Activated CD4-positive, alpha-beta T cell treated with anti-CD3 and anti-CD28 coated beads for 4 hours (primary cell): ENCODE results near the gene NT5DC3.

ENCODE experiments used
- DNase-seq, 2 donors: peaks; one replicate each; pipeline ENCODE4 v3.0.0-alpha.2; 2020

NT5DC3 gene

GRCh38 chr12:103780093-103780440, 61.0 kb downstream of the NT5DC3 start:
- no peak for DNase-seq

- DNase-seq: no peak
These were observed 61.5 kb downstream of the NT5DC3 start for GRCh38 chr12:103779410-103780092.

- DNase-seq: no peak
These were observed 62.3 kb downstream of the NT5DC3 start for GRCh38 chr12:103778781-103779180.

GRCh38 chr12:103774977-103775560, 66.0 kb downstream of the NT5DC3 start:
- no peak for DNase-seq

- DNase-seq: no peak
These were observed 67.7 kb downstream of the NT5DC3 start for GRCh38 chr12:103773109-103773910.

- DNase-seq: no peak
These were observed 68.5 kb downstream of the NT5DC3 start for GRCh38 chr12:103772367-103773108.

GRCh38 chr12:103771466-103771865, 69.6 kb downstream of the NT5DC3 start:
- DNase-seq: no peak

GRCh38 chr12:103769240-103769945, 71.6 kb downstream of the NT5DC3 start:
- DNase-seq: no peak

- DNase-seq: no peak
These were observed 72.4 kb downstream of the NT5DC3 start for GRCh38 chr12:103768467-103769123.

- no peak for DNase-seq
These were observed 75.0 kb downstream of the NT5DC3 start for GRCh38 chr12:103766028-103766427.

- DNase-seq: no peak
These were observed 75.7 kb downstream of the NT5DC3 start for GRCh38 chr12:103765322-103765721.

GRCh38 chr12:103762473-103762872, 78.6 kb downstream of the NT5DC3 start:
- no peak for DNase-seq

GRCh38 chr12:103758310-103759089, 82.5 kb downstream of the NT5DC3 start:
- DNase-seq: no peak

- no peak for DNase-seq
These were observed 83.8 kb downstream of the NT5DC3 start for GRCh38 chr12:103757248-103757647.

- no peak for DNase-seq
These were observed 84.6 kb downstream of the NT5DC3 start for GRCh38 chr12:103756443-103756842.

GRCh38 chr12:103755425-103755824, 85.6 kb downstream of the NT5DC3 start:
- DNase-seq: no peak

- DNase-seq: no peak
These were observed 89.4 kb downstream of the NT5DC3 start for GRCh38 chr12:103751600-103751999.

- DNase-seq: no peak
These were observed 89.9 kb downstream of the NT5DC3 start for GRCh38 chr12:103751171-103751570.

- DNase-seq: no peak
These were observed 92.2 kb downstream of the NT5DC3 start for GRCh38 chr12:103748875-103749274.

GRCh38 chr12:103748002-103748401, 93.0 kb downstream of the NT5DC3 start:
- no peak for DNase-seq

GRCh38 chr12:103745962-103746361, 95.1 kb downstream of the NT5DC3 start:
- DNase-seq: no peak
